Endometrium (tissue), 2 donors: Measurements from ENCODE around the gene ZNF648.
"Not testable (repeated sequence)": the region's sequence is repeated elsewhere in the genome, so short reads cannot be mapped to it uniquely, and the experiment has no call there.

Experiments
- FAIRE-seq: peaks from 2 replicates; lab custom pipeline; 2012; peaks lifted over from hg19 to GRCh38; lab: Jason Lieb, UNC
- donor health status: control.
- donor health status: control.

Gene ZNF648

DNA sequence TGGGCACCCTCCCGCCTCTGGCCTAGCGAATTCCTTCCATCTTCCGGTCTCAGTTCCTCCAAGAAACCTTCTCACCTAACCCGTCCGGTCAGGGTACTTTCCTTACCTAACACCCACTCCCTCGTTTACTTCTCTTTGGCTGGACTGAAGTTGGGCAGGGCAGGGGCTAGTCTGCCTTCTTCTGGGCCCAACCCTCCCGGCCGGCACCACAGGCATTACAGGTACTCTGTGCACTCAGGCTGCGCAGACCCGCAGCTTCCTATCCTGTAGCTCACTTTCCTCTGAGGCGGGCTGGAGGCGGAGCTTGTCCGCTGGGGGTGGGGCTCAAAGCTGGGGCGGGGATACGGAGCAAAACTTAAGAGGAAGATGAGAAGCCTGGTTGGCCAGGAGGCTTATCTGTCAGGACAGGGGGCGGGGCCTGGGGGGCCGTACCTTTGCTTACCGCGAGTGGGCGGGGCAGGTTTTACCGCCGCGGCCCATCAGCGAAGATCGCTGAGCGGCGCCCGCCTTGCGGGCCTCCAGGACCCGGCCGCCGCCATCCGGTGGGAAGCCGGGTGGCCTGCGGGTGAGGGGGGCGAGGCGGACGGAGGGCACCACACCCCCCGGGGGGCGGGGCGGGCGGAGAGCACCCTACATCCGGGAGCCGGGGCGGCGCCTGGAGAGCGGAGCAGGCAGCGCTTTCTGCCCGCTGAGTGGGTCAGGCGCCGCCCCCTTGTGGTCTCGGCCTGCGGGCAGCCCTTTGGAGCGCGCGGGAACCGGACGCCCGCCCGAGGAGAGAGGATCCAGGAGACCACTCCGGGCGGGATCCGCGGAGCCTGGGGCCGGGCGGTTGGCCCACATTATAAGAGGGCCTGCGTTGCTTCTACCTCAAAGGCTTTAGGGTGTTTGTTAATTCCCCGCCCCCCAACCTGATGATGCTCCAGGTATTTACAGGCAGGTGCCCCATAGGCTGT, 31.9 kb downstream of the ZNF648 start:
- FAIRE-seq, result no peak

DNA sequence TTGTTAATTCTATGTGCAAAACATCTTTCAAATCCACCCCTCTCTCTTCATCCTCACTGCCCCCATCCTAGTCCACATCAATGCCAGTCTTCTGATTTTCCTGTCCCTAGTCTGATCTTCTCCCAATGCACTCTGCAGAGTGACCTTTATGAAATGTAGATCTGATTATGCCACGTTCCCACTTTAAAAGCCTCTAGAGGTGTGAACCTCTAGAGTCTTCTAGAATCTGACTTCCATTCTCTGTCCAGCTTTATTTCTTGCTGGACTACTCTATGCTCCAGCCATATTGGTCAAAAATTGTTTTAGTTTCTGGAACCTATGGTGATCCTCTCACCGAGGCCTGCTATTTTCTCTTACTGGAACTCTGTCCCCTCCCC, 32.5 kb downstream of the ZNF648 start:
- FAIRE-seq, result no peak

DNA sequence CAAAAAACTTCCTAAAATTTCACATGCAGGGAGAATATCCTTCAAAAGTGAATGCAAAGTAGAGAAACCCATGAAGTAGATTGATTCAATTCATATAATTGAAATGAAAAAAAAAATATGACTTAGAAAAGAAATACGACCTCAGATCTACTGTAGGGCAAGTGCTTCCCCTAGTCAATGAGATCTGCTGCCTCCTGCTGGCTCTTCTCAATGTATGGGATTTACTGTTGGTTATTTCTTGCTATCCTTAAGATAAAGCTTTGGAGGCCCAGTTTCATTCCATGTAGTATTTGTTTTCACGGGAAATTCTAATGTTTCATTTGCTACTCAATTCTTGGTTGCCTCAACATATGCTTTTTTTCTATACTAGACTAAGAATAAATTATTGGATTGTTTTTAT, 46.2 kb downstream of the ZNF648 start:
- FAIRE-seq, result no peak

DNA sequence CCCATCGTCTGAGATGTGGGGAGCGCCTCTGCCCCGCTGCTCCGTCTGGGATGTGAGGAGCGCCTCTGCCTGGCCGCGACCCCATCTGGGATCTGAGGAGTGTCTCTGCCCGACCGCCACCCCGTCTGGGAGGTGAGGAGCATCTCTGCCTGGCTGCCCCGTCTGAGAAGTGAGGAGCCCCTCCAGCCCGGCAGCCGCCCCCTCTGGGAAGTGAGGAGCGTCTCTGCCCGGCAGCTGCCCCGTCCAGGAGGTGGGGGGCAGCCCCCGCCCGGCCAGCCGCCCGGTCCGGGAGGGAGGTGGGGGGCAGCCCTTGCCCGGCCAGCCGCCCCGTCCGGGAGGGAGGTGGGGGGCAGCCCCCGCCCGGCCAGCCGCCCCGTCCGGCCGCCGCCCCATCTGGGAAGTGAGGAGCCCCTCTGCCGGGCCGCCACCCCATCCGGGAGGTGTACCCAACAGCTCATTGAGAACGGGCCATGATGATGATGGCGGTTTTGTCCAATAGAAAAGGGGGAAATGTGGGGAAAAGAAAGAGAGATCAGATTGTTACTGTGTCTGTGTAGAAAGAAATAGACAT, 50.6 kb downstream of the ZNF648 start:
- FAIRE-seq, result not testable (repeated sequence)

DNA sequence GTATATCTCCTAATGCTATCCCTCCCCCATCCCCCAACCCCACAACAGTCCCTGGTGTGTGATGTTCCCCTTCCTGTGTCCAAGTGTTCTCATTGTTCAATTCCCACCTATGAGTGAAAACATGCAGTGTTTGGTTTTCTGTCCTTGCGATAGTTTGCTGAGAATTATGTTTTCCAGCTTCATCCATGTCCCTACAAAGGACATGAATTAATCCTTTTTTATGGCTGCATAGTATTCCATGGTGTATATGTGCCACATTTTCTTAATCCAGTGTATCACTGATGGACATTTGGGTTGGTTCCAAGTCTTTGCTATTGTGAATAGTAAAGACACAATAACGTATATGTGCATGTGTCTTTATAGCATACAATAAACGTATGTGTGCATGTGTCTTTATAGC, 56.1 kb downstream of the ZNF648 start:
- FAIRE-seq, result not testable (repeated sequence)

DNA sequence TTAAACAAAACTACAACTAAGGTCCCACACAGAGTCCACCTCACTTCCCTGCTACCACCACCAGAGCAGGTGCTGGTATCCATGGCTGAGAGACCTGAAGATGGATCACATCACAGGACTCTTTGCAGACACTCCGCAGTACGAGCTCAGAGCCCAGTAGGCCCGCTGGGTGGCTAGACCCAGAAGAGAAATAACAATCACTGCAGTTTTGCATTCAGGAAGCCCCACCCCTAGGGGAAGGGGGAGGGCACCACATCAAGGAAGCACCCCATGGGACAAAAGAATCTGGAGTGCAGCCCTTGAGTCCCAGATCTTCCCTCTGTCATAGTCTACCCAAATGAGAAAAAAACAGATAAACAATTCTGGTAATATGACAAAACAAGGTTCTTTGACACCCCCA, 56.9 kb downstream of the ZNF648 start:
- FAIRE-seq, result no peak
